Lower leg skin (tissue), 3 donors: ENCODE measurements around the gene CST8.

Experiments used
- CTCF ChIP-seq, 3 donors: fragments of 450-650 bp; IDR thresholded peaks; one replicate each; pipeline ENCODE4 v1.5.1; 2016; ENCODE audit warnings: antibody characterized with exemption in 3 of 3, mild to moderate bottlenecking in 3 of 3, moderate library complexity in 2 of 3
- POLR2A ChIP-seq, 2 donors: fragments of 450-650 bp; IDR thresholded peaks; one replicate each; pipeline ENCODE4 v1.6.1; 2016 to 2017; ENCODE audit warnings: antibody characterized with exemption in 2 of 2, mild to moderate bottlenecking in 1 of 2, moderate library complexity in 1 of 2

- TF ChIP-seq CTCF (IDR thresholded peaks at IDR 0.05) (no peak), POLR2A (IDR thresholded peaks at IDR 0.05) (no peak)
Measured at GRCh38 chr20:23488996-23489395, 1.9 kb upstream of the CST8 start.
